Keratinocyte (primary cell): ENCODE results near the gene TCP11. TPM values are rescaled to one million over a fixed set of nuclear protein-coding genes. Genes with fewer than 3 reads are reported as not detected.

Source experiments
- DNase-seq: peaks from one replicate; pipeline ENCODE4 v3.0.0-alpha.2; 2011; ENCODE audit warnings: low read depth, missing footprints, low spot score
- FAIRE-seq: peaks from 2 replicates; lab custom pipeline; 2011; peaks lifted over from hg19 to GRCh38; lab: Jason Lieb, UNC
- H2AFZ ChIP-seq: 2 replicates; pipeline ENCODE4 v1.6.0; 2012; ENCODE audit warnings: low read length, control low read depth, inconsistent platforms; ENCODE audit not compliant: control insufficient read depth
- H3K27ac ChIP-seq: 2 replicates; pipeline ENCODE4 v1.5.1; 2011; ENCODE audit warnings: low read length; ENCODE audit not compliant: control insufficient read depth, insufficient read depth
- H3K27me3 ChIP-seq: 3 replicates; pipeline ENCODE4 v1.6.0; 2011; ENCODE audit warnings: low read length; ENCODE audit not compliant: control insufficient read depth, insufficient read depth; ENCODE audit errors: extremely low read depth
- H3K36me3 ChIP-seq, 2 experiments: 2 replicates in 1 of 2; 3 replicates in 1 of 2; pipeline ENCODE4 v1.5.1; 2011; ENCODE audit warnings: low read length in 2 of 2, mild to moderate bottlenecking in 1 of 2; ENCODE audit not compliant: control insufficient read depth in 2 of 2, insufficient read depth in 2 of 2; ENCODE audit errors: extremely low read depth in 1 of 2
- H3K4me1 ChIP-seq: 3 replicates; pipeline ENCODE4 v1.5.1; 2011; ENCODE audit warnings: low read length; ENCODE audit not compliant: control insufficient read depth, insufficient read depth; ENCODE audit errors: extremely low read depth
- H3K4me2 ChIP-seq: 3 replicates; pipeline ENCODE4 v1.6.0; 2011; ENCODE audit warnings: low read depth, low read length; ENCODE audit not compliant: control insufficient read depth, insufficient read depth; ENCODE audit errors: extremely low read depth
- H3K4me3 ChIP-seq, 3 experiments: fragments of 200-600 bp in 1 of 3; sonication (generic) in 1 of 3; 2 replicates in 2 of 3; 3 replicates in 1 of 3; pipeline ENCODE4 v1.5.1; 2011 to 2016; ENCODE audit warnings: low read length in 3 of 3, mild to moderate bottlenecking in 3 of 3, control low read depth in 2 of 3, inconsistent platforms in 1 of 3, low read depth in 1 of 3, mixed read lengths in 1 of 3, mixed run types in 1 of 3, moderate library complexity in 1 of 3; ENCODE audit not compliant: control insufficient read depth in 2 of 3, insufficient read depth in 2 of 3; ENCODE audit errors: extremely low read depth in 1 of 3
- H3K79me2 ChIP-seq: 2 replicates; pipeline ENCODE4 v1.6.0; 2012; ENCODE audit warnings: low read length; ENCODE audit not compliant: control insufficient read depth, insufficient read depth
- H3K9ac ChIP-seq: 3 replicates; pipeline ENCODE4 v1.6.0; 2011; ENCODE audit warnings: low read length; ENCODE audit not compliant: control insufficient read depth, insufficient read depth; ENCODE audit errors: extremely low read depth
- H3K9me1 ChIP-seq: 3 replicates; pipeline ENCODE4 v1.6.0; 2011; ENCODE audit warnings: low read length; ENCODE audit not compliant: control insufficient read depth, insufficient read depth; ENCODE audit errors: extremely low read depth
- H3K9me3 ChIP-seq: 2 replicates; pipeline ENCODE4 v1.5.1; 2012; ENCODE audit warnings: low read depth, low read length; ENCODE audit not compliant: control insufficient read depth
- H4K20me1 ChIP-seq: 3 replicates; pipeline ENCODE4 v1.6.0; 2011; ENCODE audit warnings: low read length; ENCODE audit not compliant: control insufficient read depth, insufficient read depth; ENCODE audit errors: extremely low read depth
- CTCF ChIP-seq, 3 experiments: IDR thresholded peaks in 1 of 3; conservative IDR thresholded peaks in 1 of 3; optimal IDR thresholded peaks in 1 of 3; 2 replicates in 2 of 3; 3 replicates in 1 of 3; pipeline versions ENCODE3 to v1.5.1; 2011; ENCODE audit warnings: low read length in 3 of 3, mild to moderate bottlenecking in 3 of 3, moderate library complexity in 2 of 3, control low read depth in 1 of 3, inconsistent platforms in 1 of 3; ENCODE audit not compliant: insufficient read depth in 2 of 3; ENCODE audit errors: extremely low read depth in 1 of 3
- EZH2 ChIP-seq: IDR thresholded peaks from one replicate; pipeline ENCODE4 v1.6.1; 2012; ENCODE audit warnings: inconsistent platforms, mild to moderate bottlenecking, low read length, moderate library complexity
- dilution Hi-C: fragments of 300-500 bp; cut with MboI; formaldehyde crosslinking; loops from one replicate; pipeline ENCODE4 v1.7.0; 2020; ENCODE audit warnings: low sequenced_read_pairs; ENCODE audit not compliant: extremely low pct_ligation_motif_present
- polyA plus RNA-seq, 5 experiments: library from polyadenylated mRNA; depleted of rRNA in 3 of 5; stranded (reverse) in 3 of 5; stranded (forward) in 1 of 5; unstranded in 1 of 5; fragments of >200 nt; gene quantifications; 1 replicate in 1 of 5; 2 replicates in 3 of 5; 3 replicates in 1 of 5; pipeline versions ENCODE4 v1.2.1 to v1.2.3, GENCODE V29; 2011 to 2012; ENCODE audit warnings: missing spikeins in 2 of 5, low read depth in 1 of 5, low replicate concordance in 1 of 5

Gene TCP11
- polyA plus RNA-seq, 1 donor (not counting 4 experiments of a cell fraction or from before 2014, with no cell fraction given) = not detected

GRCh38 chr6:35084511-35085203, 56.5 kb downstream of the TCP11 start:
- no peak for DNase-seq
- H2AFZ ChIP-seq = no peak overlapping the region
- H4K20me1 ChIP-seq = no peaks in the 10 kb centered on the region
- no peak overlapping the region for H3K4me3 ChIP-seq
- no peak for FAIRE-seq
- peaks cover 38% of the 10 kb centered on the region for H3K4me1 ChIP-seq
- dilution Hi-C loops = no loop called here
- no peaks in the 10 kb centered on the region for H3K79me2 ChIP-seq
- H3K4me2 ChIP-seq = no peak overlapping the region
- no peaks in the 10 kb centered on the region for H3K27me3 ChIP-seq
- H3K9me1 ChIP-seq = peaks cover 2% of the 10 kb centered on the region
- H3K9me3 ChIP-seq = no peaks in the 10 kb centered on the region
- no peak overlapping the region for H3K27ac ChIP-seq
- H3K36me3 ChIP-seq = peaks cover 14 to 21% of the 10 kb centered on the region in 2 experiments
- no peak for TF ChIP-seq CTCF (optimal IDR thresholded peaks at IDR 0.05 in 1 of 3, IDR thresholded peaks at IDR 0.05 in 1 of 3, conservative IDR thresholded peaks at IDR 0.05 in 1 of 3; ENCODE audit: extremely low read depth in 1 of 3, insufficient read depth in 2 of 3, low read length in 3 of 3)
- no peak for TF ChIP-seq EZH2
- peak overlapping the region; percentile 9 for H3K9ac ChIP-seq

- Histone ChIP-seq H3K36me3 (peaks cover 14 to 21% of the 10 kb centered on the region in 2 experiments), H3K4me1 (peaks cover 40% of the 10 kb centered on the region), H3K9me3 (no peaks in the 10 kb centered on the region), H3K4me2 (peak overlapping the region; percentile 8), H3K4me3 (no peak overlapping the region), H3K9me1 (peaks cover 2% of the 10 kb centered on the region), H3K27me3 (no peaks in the 10 kb centered on the region), H4K20me1 (no peaks in the 10 kb centered on the region), H2AFZ (no peak overlapping the region), H3K27ac (no peak overlapping the region), H3K9ac (no peak overlapping the region), H3K79me2 (no peaks in the 10 kb centered on the region)
- dilution Hi-C loops = no loop called here
- no peak for DNase-seq
- FAIRE-seq = no peak
- TF ChIP-seq EZH2 = no peak
Measured at GRCh38 chr6:35084041-35084491, 57.1 kb downstream of the TCP11 start.
